Measurements from ENCODE around the gene DIP2C. TPM values are rescaled to one million over a fixed set of nuclear protein-coding genes. Genes with fewer than 3 reads are reported as not detected.

DIP2C gene
- total RNA-seq, 1 donor from 2014 or later: 30.8 TPM

- H3K4me3 ChIP-seq: no peak overlapping the region
- TF ChIP-seq CTCF (IDR thresholded peaks at IDR 0.05; ENCODE audit: borderline replicate concordance): no peak
- peaks cover 62% of the 10 kb centered on the region for H3K4me1 ChIP-seq
- H3K36me3 ChIP-seq: no peaks in the 10 kb centered on the region
- H3K27ac ChIP-seq (replicated peaks): no peak overlapping the region
- no peaks in the 10 kb centered on the region for H3K9me3 ChIP-seq (replicated peaks)
- DNase-seq: no peak
- intact Hi-C loops (cut with micrococcal nuclease): no loop called here
- no peaks in the 10 kb centered on the region for H3K27me3 ChIP-seq (ENCODE audit: low read depth)
These were observed 132.4 kb downstream of the DIP2C start for GRCh38 chr10:556971-557637.

GRCh38 chr10:555682-556350 is 133.7 kb downstream of the DIP2C start:
- no peak overlapping the region for H3K27ac ChIP-seq (replicated peaks)
- H3K4me1 ChIP-seq: peaks cover 64% of the 10 kb centered on the region
- no peak overlapping the region for H3K4me3 ChIP-seq
- TF ChIP-seq CTCF (IDR thresholded peaks at IDR 0.05; ENCODE audit: borderline replicate concordance): no peak
- no peaks in the 10 kb centered on the region for H3K9me3 ChIP-seq (replicated peaks)
- H3K36me3 ChIP-seq: no peaks in the 10 kb centered on the region
- intact Hi-C loops (cut with micrococcal nuclease): no loop called here
- no peak for DNase-seq
- H3K27me3 ChIP-seq (ENCODE audit: low read depth): no peaks in the 10 kb centered on the region

- TF ChIP-seq CTCF (IDR thresholded peaks at IDR 0.05; ENCODE audit: borderline replicate concordance): no peak
- Histone ChIP-seq H3K27me3 (ENCODE audit: low read depth) (no peaks in the 10 kb centered on the region), H3K27ac (replicated peaks) (no peak overlapping the region), H3K4me3 (no peak overlapping the region), H3K36me3 (no peaks in the 10 kb centered on the region), H3K4me1 (peaks cover 63% of the 10 kb centered on the region), H3K9me3 (replicated peaks) (no peaks in the 10 kb centered on the region)
- DNase-seq: no peak
- intact Hi-C loops (cut with micrococcal nuclease): no loop called here
These were observed 134.2 kb downstream of the DIP2C start for GRCh38 chr10:555281-555680.

GRCh38 chr10:554182-554848 is 135.2 kb downstream of the DIP2C start:
- H3K9me3 ChIP-seq (replicated peaks): no peaks in the 10 kb centered on the region
- no peak overlapping the region for H3K27ac ChIP-seq (replicated peaks)
- no peaks in the 10 kb centered on the region for H3K36me3 ChIP-seq
- H3K27me3 ChIP-seq (ENCODE audit: low read depth): no peaks in the 10 kb centered on the region
- H3K4me1 ChIP-seq: peaks cover 54% of the 10 kb centered on the region
- no peak overlapping the region for H3K4me3 ChIP-seq
- DNase-seq: no peak
- TF ChIP-seq CTCF (IDR thresholded peaks at IDR 0.05; ENCODE audit: borderline replicate concordance): no peak
- intact Hi-C loops (cut with micrococcal nuclease): no loop called here

- no peaks in the 10 kb centered on the region for H3K36me3 ChIP-seq
- intact Hi-C loops (cut with micrococcal nuclease): no loop called here
- H3K4me3 ChIP-seq: no peak overlapping the region
- no peak overlapping the region for H3K27ac ChIP-seq (replicated peaks)
- H3K4me1 ChIP-seq: peaks cover 50% of the 10 kb centered on the region
- H3K9me3 ChIP-seq (replicated peaks): no peaks in the 10 kb centered on the region
- DNase-seq: no peak
- no peak for TF ChIP-seq CTCF (IDR thresholded peaks at IDR 0.05; ENCODE audit: borderline replicate concordance)
- no peaks in the 10 kb centered on the region for H3K27me3 ChIP-seq (ENCODE audit: low read depth)
These were observed 136.2 kb downstream of the DIP2C start for GRCh38 chr10:553233-553632.
